Suprapubic skin (tissue), 4 donors: ENCODE results near the gene GET4. TPM values are rescaled to one million over a fixed set of nuclear protein-coding genes. Genes with fewer than 3 reads are reported as not detected.

Experiments used
- DNase-seq, 2 donors: peaks; one replicate each; pipeline ENCODE4 v3.0.0-alpha.2; 2019; ENCODE audit warnings: low spot score in 2 of 2
- H3K27ac ChIP-seq: fragments of 200-600 bp; sonication (generic); one replicate; pipeline ENCODE4 v1.5.1; 2019
- H3K27me3 ChIP-seq: fragments of 200-600 bp; sonication (generic); one replicate; pipeline ENCODE4 v1.5.1; 2019
- H3K36me3 ChIP-seq: fragments of 200-600 bp; sonication (generic); one replicate; pipeline ENCODE4 v1.5.1; 2019
- H3K4me1 ChIP-seq: fragments of 200-600 bp; sonication (generic); one replicate; pipeline ENCODE4 v1.5.1; 2019
- H3K4me3 ChIP-seq: fragments of 200-600 bp; sonication (generic); one replicate; pipeline ENCODE4 v1.5.1; 2019; ENCODE audit warnings: mild to moderate bottlenecking
- H3K9me3 ChIP-seq: fragments of 200-600 bp; sonication (generic); one replicate; pipeline ENCODE4 v1.5.1; 2019
- CTCF ChIP-seq, 2 donors: fragments of 200-600 bp in 1 of 2; fragments of 450-650 bp in 1 of 2; sonication (generic) in 1 of 2; IDR thresholded peaks; one replicate each; pipeline ENCODE4 v1.5.1; 2016 to 2019; ENCODE audit warnings: antibody characterized with exemption in 2 of 2, mild to moderate bottlenecking in 1 of 2, moderate library complexity in 1 of 2
- EP300 ChIP-seq: sonication (generic); formaldehyde crosslinking; IDR thresholded peaks from one replicate; pipeline ENCODE4 v1.6.1; 2017; ENCODE audit warnings: antibody characterized with exemption
- POLR2A ChIP-seq, 2 donors: fragments of 450-650 bp; IDR thresholded peaks; one replicate each; pipeline ENCODE4 v1.6.1; 2017; ENCODE audit warnings: antibody characterized with exemption in 2 of 2, mild to moderate bottlenecking in 2 of 2, moderate library complexity in 2 of 2
- POLR2AphosphoS5 ChIP-seq, 3 donors: sonication (generic); formaldehyde crosslinking; IDR thresholded peaks; one replicate each; pipeline ENCODE4 v1.6.1; 2017; ENCODE audit warnings: antibody characterized with exemption in 3 of 3
- WGBS: methylation state at CpG from one replicate; pipeline ENCODE4 v1.1.5; 2018; 5-methylcytosine and 5-hydroxymethylcytosine counted together
- total RNA-seq, 4 donors: library from RNA; depleted of rRNA; stranded (reverse); fragments of >200 nt; gene quantifications; one replicate each; pipeline ENCODE4 v1.1.0, GENCODE V29; 2016

GET4 gene
- total RNA-seq, 4 donors from 2014 or later, result 27.7 to 58.2 (median 47.8) TPM

DNA sequence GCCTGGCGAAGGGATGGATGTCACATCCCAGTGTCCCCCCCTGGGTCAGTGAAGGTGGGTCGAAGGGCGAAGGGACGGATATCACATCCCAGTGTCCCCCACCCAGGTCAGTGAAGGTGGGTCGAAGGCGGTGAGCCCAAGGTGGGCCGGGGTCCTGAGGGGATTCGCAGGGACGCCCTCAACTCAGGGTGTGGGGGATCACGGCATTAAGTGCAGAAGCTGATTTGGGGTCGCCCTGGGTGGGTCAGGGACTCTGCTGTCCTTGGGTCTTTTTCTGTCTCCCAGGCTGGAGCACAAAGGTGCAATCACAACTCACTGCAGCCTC, 56.3 kb downstream of the GET4 start:
- H3K9me3 ChIP-seq, result no peaks in the 10 kb centered on the region
- no peaks in the 10 kb centered on the region for H3K27me3 ChIP-seq
- DNase-seq, result peak in 1 of 2 donors; percentile 56
- 95% methylated on average over 10 of the region's 11 CpGs for WGBS
- H3K27ac ChIP-seq, result no peak overlapping the region
- no peaks in the 10 kb centered on the region for H3K36me3 ChIP-seq
- TF ChIP-seq POLR2A (IDR thresholded peaks at IDR 0.05) (no peak), CTCF (IDR thresholded peaks at IDR 0.05) (no peak), POLR2AphosphoS5 (IDR thresholded peaks at IDR 0.05) (no peak), EP300 (no peak)
- no peaks in the 10 kb centered on the region for H3K4me1 ChIP-seq
- H3K4me3 ChIP-seq, result no peak overlapping the region

DNA sequence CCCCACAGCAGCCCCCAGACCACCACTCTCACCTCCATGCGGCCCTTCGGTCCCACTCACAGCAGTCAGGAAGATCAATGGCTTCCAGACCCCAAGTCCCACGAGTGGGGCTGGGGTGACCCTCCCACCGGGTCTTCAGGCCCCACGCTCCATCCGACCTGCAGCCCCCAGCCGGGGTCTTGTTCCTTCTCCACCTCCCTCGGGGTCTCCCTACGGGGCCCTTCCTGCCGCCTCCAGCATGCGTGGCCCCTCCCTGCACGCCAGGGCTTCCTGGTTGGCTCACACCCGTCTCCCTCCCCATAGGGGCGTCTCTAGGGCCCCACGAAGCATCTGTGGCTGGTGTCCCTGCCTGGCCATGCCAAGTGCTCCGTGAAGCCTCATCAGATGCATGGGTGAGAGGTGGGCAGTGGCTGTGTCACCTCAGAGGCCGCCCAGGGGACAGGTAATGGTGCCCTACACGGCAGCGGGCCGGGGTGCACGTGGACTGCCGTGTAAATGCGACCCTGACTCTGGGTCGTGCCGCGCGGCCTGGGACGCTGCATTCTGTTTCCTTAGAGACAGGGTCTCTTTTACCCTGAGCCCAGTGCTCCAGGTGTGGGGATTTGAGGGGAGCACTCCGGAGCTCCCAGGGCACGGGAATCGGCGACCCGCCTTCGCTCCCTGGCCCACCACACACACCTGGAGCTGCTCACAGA, 58.3 kb downstream of the GET4 start:
- WGBS, result 85% methylated on average over 13 of the region's 34 CpGs

DNA sequence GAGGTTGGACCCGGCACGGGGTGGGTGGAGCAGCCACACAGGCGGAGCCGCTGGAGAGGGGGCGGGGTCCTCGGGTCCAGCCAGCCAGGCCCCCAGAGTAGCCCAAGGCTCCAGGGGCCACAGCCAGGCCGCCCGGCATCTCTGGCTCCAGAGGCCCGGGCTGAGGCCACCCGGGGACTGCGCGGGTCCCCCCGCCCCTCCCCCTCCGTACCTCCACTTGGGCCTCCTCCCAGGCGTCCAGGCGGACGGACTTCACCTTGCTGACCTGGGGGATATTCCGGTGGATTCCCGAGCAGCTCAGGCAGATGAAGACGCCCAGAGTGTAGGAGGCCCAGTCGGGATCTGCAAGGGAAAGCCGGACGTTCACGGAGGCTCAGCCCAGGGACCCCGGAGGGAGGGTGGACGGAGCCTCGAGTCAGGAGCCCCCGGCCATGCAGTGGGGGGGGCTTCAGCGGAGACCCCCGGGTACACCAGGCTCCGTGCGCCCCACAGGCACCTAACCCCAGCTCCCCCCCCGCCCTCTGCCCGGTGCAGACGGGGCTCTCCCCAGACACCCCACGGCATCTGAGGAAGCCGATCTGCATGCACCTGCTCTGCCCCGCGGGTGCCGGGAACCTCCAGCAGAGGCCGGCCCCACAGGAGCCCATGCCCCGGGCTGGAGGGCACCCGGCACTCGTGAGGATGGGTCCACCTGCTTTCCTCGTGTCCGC, 59.0 kb downstream of the GET4 start:
- Histone ChIP-seq H3K27ac (no peak overlapping the region), H3K36me3 (no peaks in the 10 kb centered on the region), H3K27me3 (no peaks in the 10 kb centered on the region), H3K4me3 (no peak overlapping the region), H3K4me1 (no peaks in the 10 kb centered on the region), H3K9me3 (no peaks in the 10 kb centered on the region)
- TF ChIP-seq CTCF (IDR thresholded peaks at IDR 0.05) (no peak), POLR2A (IDR thresholded peaks at IDR 0.05) (no peak), POLR2AphosphoS5 (IDR thresholded peaks at IDR 0.05) (no peak), EP300 (no peak)
- WGBS, result 85% methylated on average over 8 of the region's 46 CpGs
- DNase-seq, result peak in 1 of 2 donors; percentile 57

More for the DNA sequence above, 58.3 kb downstream of the GET4 start:
- no peak overlapping the region for H3K27ac ChIP-seq
- H3K27me3 ChIP-seq, result no peaks in the 10 kb centered on the region
- DNase-seq, result peak in 1 of 2 donors; percentile 49
- no peak for TF ChIP-seq POLR2AphosphoS5 (IDR thresholded peaks at IDR 0.05)
- no peak for TF ChIP-seq EP300
- TF ChIP-seq POLR2A (IDR thresholded peaks at IDR 0.05), result no peak
- no peak for TF ChIP-seq CTCF (IDR thresholded peaks at IDR 0.05)
- no peaks in the 10 kb centered on the region for H3K4me1 ChIP-seq
- no peaks in the 10 kb centered on the region for H3K36me3 ChIP-seq
- no peaks in the 10 kb centered on the region for H3K9me3 ChIP-seq
- no peak overlapping the region for H3K4me3 ChIP-seq

GRCh38 chr7:935874-936385, 59.6 kb downstream of the GET4 start:
- 96% methylated on average over 14 of the region's 28 CpGs for WGBS
- Histone ChIP-seq H3K27ac (no peak overlapping the region), H3K4me3 (no peak overlapping the region), H3K4me1 (no peaks in the 10 kb centered on the region), H3K9me3 (no peaks in the 10 kb centered on the region), H3K36me3 (no peaks in the 10 kb centered on the region), H3K27me3 (no peaks in the 10 kb centered on the region)
- peak in 1 of 2 donors; percentile 48 for DNase-seq
- TF ChIP-seq EP300 (no peak), POLR2A (IDR thresholded peaks at IDR 0.05) (no peak), CTCF (IDR thresholded peaks at IDR 0.05) (no peak), POLR2AphosphoS5 (IDR thresholded peaks at IDR 0.05) (no peak)

- no peaks in the 10 kb centered on the region for H3K36me3 ChIP-seq
- no peaks in the 10 kb centered on the region for H3K4me1 ChIP-seq
- no peak overlapping the region for H3K4me3 ChIP-seq
- no peak for TF ChIP-seq POLR2A (IDR thresholded peaks at IDR 0.05)
- TF ChIP-seq EP300, result no peak
- no peak for TF ChIP-seq CTCF (IDR thresholded peaks at IDR 0.05)
- no peak for TF ChIP-seq POLR2AphosphoS5 (IDR thresholded peaks at IDR 0.05)
- no peaks in the 10 kb centered on the region for H3K27me3 ChIP-seq
- peak in 1 of 2 donors; percentile 61 for DNase-seq
- WGBS, result 62% methylated on average over 11 of the region's 22 CpGs
- no peak overlapping the region for H3K27ac ChIP-seq
- H3K9me3 ChIP-seq, result no peaks in the 10 kb centered on the region
Observed at GRCh38 chr7:936386-937054, 60.2 kb downstream of the GET4 start.
